ENCODE results near the gene ARL3.

The ARL3 gene

GRCh38 chr10:102649797-102650654, 64.2 kb downstream of the ARL3 start:
- DNase-seq, result no peak

GRCh38 chr10:102648889-102649796, 65.1 kb downstream of the ARL3 start:
- peak in 1 of 2 donors; percentile 29 for DNase-seq

GRCh38 chr10:102648269-102648888, 65.8 kb downstream of the ARL3 start:
- DNase-seq, result no peak

- no peak for DNase-seq
Measured at GRCh38 chr10:102647443-102648268, 66.5 kb downstream of the ARL3 start.

GRCh38 chr10:102646610-102647442, 67.4 kb downstream of the ARL3 start:
- DNase-seq, result peak in 1 of 2 donors; percentile 51

GRCh38 chr10:102645741-102646609, 68.2 kb downstream of the ARL3 start:
- peak; percentile 72 to 78 for DNase-seq

GRCh38 chr10:102645388-102645740, 68.8 kb downstream of the ARL3 start:
- peak; percentile 60 to 65 for DNase-seq

- peak; percentile 85 to 86 for DNase-seq
Measured at GRCh38 chr10:102644646-102645387, 69.4 kb downstream of the ARL3 start.

GRCh38 chr10:102644066-102644645, 70.0 kb downstream of the ARL3 start, which contains the start of gene TRIM8:
Gene TRIM8 (plus strand): TSS chr10:102644479. CDS start chr10:102644618, 139 bp downstream.
- DNase-seq, result peak; percentile 35 to 61

- peak; percentile 32 to 61 for DNase-seq
Measured at GRCh38 chr10:102643336-102644065, 70.7 kb downstream of the ARL3 start.

- peak; percentile 40 to 66 for DNase-seq
Measured at GRCh38 chr10:102642736-102643335, 71.4 kb downstream of the ARL3 start.

GRCh38 chr10:102641880-102642735, 72.1 kb downstream of the ARL3 start:
- peak; percentile 98 for DNase-seq

GRCh38 chr10:102641402-102641801, 72.8 kb downstream of the ARL3 start:
- DNase-seq, result no peak

- no peak for DNase-seq
Measured at GRCh38 chr10:102639537-102639936, 74.7 kb downstream of the ARL3 start.

GRCh38 chr10:102635377-102635776, 78.8 kb downstream of the ARL3 start:
- DNase-seq, result peak; percentile 45 to 65

GRCh38 chr10:102634686-102635085, 79.5 kb downstream of the ARL3 start:
- no peak for DNase-seq

GRCh38 chr10:102633848-102634247, 80.3 kb downstream of the ARL3 start:
- DNase-seq, result no peak
